GM12865 (cell line): Measurements from ENCODE around the gene SPNS3.

ENCODE experiments used
- DNase-seq: peaks from one replicate; pipeline ENCODE4 v3.0.0; 2010; ENCODE audit warnings: low read depth
- H3K4me3 ChIP-seq: 2 replicates; pipeline ENCODE4 v1.5.1; 2011; ENCODE audit warnings: mild to moderate bottlenecking, low read depth, low read length, control low read depth
- TF ChIP-seq, protein P1 (sequence below): IDR thresholded peaks from 2 replicates; pipeline ENCODE4 v1.5.1; 2011; ENCODE audit warnings: low read length, control low read depth, low read depth, inconsistent platforms; ENCODE audit not compliant: insufficient read depth; ENCODE audit errors: missing control alignments

SPNS3 gene

DNA sequence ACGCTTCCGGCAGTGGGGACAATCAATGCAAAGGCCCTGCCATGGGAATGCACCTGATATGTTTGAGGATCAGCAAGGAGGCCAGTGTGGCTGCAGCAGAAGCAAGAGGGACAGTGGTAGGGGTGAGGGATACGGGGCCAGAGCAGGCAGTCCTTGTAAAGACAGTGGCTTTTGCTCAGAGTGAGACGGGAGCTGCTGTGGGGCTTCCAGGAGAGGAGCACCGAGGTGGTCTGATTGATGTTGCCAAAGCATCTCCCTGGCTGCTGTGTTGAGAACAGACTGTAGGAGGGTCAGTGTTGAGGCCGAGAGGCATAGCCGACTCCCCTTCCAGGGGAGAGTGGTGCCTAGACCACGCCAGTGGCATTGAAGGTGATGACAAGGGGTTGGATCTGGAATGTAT lies 53.6 kb downstream of the SPNS3 start:
- no peak for DNase-seq
- TF ChIP-seq, protein P1, sequence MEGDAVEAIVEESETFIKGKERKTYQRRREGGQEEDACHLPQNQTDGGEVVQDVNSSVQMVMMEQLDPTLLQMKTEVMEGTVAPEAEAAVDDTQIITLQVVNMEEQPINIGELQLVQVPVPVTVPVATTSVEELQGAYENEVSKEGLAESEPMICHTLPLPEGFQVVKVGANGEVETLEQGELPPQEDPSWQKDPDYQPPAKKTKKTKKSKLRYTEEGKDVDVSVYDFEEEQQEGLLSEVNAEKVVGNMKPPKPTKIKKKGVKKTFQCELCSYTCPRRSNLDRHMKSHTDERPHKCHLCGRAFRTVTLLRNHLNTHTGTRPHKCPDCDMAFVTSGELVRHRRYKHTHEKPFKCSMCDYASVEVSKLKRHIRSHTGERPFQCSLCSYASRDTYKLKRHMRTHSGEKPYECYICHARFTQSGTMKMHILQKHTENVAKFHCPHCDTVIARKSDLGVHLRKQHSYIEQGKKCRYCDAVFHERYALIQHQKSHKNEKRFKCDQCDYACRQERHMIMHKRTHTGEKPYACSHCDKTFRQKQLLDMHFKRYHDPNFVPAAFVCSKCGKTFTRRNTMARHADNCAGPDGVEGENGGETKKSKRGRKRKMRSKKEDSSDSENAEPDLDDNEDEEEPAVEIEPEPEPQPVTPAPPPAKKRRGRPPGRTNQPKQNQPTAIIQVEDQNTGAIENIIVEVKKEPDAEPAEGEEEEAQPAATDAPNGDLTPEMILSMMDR, result no peak
- H3K4me3 ChIP-seq, result no peak overlapping the region

DNA sequence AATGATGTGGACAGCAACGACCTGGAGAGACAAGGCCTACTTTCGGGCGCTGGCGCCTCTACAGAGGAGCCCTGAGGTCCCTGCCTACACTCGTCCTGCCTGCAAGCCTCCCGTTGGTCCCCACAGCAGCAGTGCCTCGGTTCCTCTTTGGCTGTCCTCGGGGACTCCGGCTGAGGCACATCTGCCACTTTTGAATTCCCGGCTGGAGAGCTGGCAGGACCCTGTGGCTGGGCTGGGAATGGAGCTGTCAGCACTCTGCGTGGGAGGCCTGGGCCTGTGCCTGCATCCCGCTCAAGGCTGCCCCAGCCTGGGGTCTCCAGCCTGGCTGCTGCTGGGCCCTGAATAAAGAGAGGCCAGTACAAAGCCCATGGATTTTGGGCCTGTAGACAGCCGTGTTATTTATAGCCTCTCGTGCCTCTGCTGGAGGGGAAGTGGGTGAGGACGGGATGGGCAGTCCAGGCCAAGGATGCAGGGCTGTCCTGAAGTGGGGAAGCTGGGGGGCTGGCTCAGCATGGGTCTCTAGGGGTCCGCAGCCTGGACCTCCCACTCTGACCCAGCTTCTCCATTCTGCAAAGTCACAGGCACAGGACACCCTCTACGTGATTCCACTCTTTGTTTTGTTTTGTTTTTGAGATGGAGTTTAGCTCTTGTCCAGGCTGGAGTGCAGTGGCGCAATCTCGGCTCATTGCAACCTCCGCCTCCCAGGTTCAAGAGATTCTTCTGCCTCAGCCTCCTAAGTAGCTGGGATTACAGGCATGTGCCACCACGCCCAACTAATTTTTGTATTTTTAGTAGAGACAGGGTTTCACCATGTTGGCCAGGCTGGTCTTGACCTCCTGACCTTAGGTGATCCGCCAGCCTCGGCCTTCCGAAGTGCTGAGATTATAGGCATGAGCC lies 54.3 kb downstream of the SPNS3 start:
- TF ChIP-seq, protein P1, result no peak
- DNase-seq, result no peak
- H3K4me3 ChIP-seq, result no peak overlapping the region

DNA sequence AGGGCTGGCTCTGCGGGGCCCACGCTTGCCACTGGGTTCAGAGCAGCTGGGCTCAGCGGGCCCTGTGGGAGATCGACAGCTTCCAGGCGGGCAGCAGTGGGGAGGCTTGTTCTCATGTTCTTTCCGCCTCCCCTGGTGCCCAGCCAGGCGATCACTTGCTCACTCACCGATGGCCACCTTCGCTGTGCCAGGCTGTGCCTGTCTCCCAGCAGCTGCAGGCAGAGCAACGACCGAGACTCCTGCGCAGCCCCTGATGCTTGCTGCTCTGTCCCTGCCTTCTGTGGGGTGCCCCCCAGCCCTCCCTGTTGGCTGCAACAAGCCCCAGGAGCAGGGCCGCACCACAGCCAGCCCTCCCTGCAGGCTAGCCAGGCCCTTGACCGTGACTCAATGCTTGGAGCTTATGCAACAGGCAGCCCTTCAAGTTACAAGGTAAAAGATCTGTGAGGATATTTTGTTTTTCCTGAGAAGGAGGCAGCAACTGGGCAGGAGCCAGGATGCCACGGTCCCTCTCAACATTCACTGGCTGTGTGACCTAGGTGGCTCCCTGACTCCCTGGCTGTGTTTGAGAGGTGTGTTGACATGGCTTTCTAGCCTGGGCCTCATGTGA lies 55.4 kb downstream of the SPNS3 start:
- no peak overlapping the region for H3K4me3 ChIP-seq
- DNase-seq, result no peak
- TF ChIP-seq, protein P1, result no peak

DNA sequence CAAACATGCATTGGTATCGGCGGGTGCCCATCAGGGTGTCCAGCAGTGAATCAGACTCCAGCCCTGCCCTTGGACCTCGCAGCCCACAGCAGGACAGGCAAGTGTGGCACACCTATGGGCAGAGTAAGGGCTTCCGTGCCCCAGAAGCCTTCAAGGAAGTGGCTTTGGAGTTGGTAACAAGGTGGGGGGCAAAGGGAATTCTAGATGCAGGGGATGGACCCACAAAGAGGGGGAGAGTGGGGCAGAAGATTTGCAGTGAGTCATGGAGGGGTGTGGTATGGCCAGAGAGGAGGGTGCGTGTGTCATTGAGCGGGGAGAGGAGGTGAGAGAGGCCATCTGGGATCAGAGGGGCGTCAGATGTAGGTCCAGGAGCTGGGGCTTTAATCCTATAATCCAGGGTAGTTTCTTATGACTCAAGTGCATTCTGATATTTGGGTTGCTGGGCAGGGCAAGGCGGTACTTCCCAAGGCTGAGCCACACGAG lies 56.4 kb downstream of the SPNS3 start:
- no peak for DNase-seq
- H3K4me3 ChIP-seq, result no peak overlapping the region
- TF ChIP-seq, protein P1, result no peak

DNA sequence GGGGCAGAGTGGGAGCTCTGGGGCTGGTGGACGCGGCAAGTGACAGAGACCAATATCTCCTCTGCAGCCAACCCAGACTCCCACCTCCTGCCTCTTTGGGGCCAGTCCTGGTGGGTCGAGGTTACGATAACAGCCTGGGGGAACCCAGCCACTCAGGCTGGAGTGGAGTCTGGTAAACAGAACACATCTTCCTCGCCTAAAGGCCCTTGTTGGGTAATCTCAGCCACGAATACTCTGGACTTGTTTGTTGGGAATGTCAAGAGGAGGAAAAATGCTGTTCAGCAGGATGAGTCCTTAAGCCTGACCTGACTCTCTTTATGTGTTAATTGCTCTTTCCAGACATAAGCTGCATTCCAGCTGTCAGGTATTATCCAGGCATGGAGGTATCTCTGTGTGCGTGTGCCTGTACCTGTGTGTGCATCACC lies 56.9 kb downstream of the SPNS3 start:
- TF ChIP-seq, protein P1, result no peak
- no peak for DNase-seq
- H3K4me3 ChIP-seq, result no peak overlapping the region

DNA sequence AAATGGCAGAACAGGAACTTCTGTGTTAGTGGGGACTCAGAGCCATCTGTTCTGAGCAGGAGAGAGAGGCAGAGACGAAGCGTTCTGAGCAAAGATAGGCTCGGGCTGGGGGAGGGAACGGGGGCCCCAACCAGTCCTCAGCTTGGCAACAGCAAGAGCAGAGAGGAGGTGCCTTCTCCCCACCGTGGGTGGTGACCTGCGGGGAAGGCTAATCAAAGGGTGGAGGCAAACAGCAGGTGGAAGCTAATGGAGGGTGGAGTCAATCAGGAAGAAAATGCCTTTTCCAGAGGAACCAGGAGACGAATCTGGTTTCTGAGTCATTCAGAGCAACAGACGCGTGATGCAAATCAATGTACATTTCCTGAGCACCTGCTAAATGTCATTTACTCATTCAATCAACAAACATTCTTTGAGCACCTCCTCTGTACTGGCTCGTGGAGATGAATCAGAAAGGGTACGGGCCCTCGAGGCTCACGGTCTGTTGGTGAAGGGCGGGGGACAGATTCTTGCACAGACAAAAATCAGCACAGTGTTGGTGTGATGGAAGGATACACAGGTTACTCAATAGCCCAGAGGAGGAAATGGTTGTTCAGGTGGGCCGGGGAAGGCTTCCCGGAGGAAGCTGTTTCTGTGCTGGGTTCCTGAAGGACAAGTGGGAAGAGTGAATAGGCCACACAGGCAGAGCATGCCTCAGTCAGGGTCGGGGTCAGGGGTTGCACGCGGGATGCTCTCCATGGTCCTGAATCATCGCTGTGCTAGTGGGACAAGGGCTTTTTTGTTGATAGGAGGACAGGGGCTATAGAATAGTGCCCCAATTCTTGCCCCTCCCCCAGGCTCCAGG lies 59.2 kb downstream of the SPNS3 start:
- DNase-seq, result peak; percentile 32

More for the DNA sequence above, 59.2 kb downstream of the SPNS3 start:
- TF ChIP-seq, protein P1, result no peak
- no peak overlapping the region for H3K4me3 ChIP-seq
